SKM-1 (cell line): Measurements from ENCODE around the gene SFMBT1.

Experiments used
- DNase-seq: peaks from one replicate; lab custom pipeline; 2025; ENCODE audit not compliant: unreplicated experiment; lab: John Stamatoyannopoulos, UW

The SFMBT1 gene

GRCh38 chr3:52890735-52891134 is 155.1 kb downstream of the SFMBT1 start:
- DNase-seq, result no peak

- no peak for DNase-seq
Observed at GRCh38 chr3:52889901-52890300, 156.0 kb downstream of the SFMBT1 start.

GRCh38 chr3:52887166-52887565 is 158.7 kb downstream of the SFMBT1 start:
- no peak for DNase-seq

GRCh38 chr3:52886049-52886730 is 159.7 kb downstream of the SFMBT1 start:
- no peak for DNase-seq

- DNase-seq, result no peak
Observed at GRCh38 chr3:52882377-52882776, 163.5 kb downstream of the SFMBT1 start.

GRCh38 chr3:52881871-52882270 is 164.0 kb downstream of the SFMBT1 start:
- no peak for DNase-seq

- DNase-seq, result no peak
Observed at GRCh38 chr3:52880474-52880873, 165.4 kb downstream of the SFMBT1 start.

GRCh38 chr3:52880047-52880446 is 165.8 kb downstream of the SFMBT1 start:
- DNase-seq, result no peak

- DNase-seq, result no peak
Observed at GRCh38 chr3:52879581-52879980, 166.3 kb downstream of the SFMBT1 start.

GRCh38 chr3:52879090-52879489 is 166.8 kb downstream of the SFMBT1 start:
- no peak for DNase-seq

GRCh38 chr3:52877085-52877484 is 168.8 kb downstream of the SFMBT1 start:
- DNase-seq, result no peak

- no peak for DNase-seq
Observed at GRCh38 chr3:52874864-52875587, 170.8 kb downstream of the SFMBT1 start.

GRCh38 chr3:52874160-52874701 is 171.6 kb downstream of the SFMBT1 start:
- no peak for DNase-seq

- DNase-seq, result no peak
Observed at GRCh38 chr3:52873433-52874159, 172.3 kb downstream of the SFMBT1 start.

GRCh38 chr3:52872245-52872644 is 173.6 kb downstream of the SFMBT1 start:
- no peak for DNase-seq

GRCh38 chr3:52871761-52872160 is 174.1 kb downstream of the SFMBT1 start:
- no peak for DNase-seq

GRCh38 chr3:52870471-52870870 is 175.4 kb downstream of the SFMBT1 start:
- no peak for DNase-seq

- no peak for DNase-seq
Observed at GRCh38 chr3:52866427-52866826, 179.4 kb downstream of the SFMBT1 start.

GRCh38 chr3:52865994-52866393 is 179.9 kb downstream of the SFMBT1 start:
- no peak for DNase-seq

- no peak for DNase-seq
Observed at GRCh38 chr3:52860424-52860768, 185.5 kb downstream of the SFMBT1 start.

GRCh38 chr3:52859686-52860423 is 186.0 kb downstream of the SFMBT1 start:
- DNase-seq, result no peak
